Measurements from ENCODE around the gene CDH4.

DNA sequence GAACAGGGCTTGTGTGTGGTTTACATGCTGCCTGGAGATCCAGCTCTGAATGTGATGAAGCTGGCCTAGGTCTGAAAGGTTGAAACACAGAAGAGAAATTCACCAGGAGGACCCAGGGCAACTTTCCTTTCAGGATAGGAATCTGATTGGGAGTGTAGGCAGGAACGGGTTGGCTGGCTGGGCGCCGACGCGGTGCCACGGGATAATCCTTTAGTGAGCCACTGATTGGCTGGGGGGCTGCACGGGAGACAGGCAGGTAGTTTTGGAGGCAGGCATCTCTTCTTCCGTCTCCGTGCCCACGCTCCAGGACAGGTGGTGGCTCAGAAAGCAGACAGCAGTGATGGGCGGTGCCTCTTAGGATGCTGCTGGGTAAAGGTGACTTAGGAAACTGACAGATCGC, 294.6 kb downstream of the CDH4 start:
- TF ChIP-seq, protein P1, sequence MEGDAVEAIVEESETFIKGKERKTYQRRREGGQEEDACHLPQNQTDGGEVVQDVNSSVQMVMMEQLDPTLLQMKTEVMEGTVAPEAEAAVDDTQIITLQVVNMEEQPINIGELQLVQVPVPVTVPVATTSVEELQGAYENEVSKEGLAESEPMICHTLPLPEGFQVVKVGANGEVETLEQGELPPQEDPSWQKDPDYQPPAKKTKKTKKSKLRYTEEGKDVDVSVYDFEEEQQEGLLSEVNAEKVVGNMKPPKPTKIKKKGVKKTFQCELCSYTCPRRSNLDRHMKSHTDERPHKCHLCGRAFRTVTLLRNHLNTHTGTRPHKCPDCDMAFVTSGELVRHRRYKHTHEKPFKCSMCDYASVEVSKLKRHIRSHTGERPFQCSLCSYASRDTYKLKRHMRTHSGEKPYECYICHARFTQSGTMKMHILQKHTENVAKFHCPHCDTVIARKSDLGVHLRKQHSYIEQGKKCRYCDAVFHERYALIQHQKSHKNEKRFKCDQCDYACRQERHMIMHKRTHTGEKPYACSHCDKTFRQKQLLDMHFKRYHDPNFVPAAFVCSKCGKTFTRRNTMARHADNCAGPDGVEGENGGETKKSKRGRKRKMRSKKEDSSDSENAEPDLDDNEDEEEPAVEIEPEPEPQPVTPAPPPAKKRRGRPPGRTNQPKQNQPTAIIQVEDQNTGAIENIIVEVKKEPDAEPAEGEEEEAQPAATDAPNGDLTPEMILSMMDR (conservative IDR thresholded peaks at IDR 0.05; ENCODE audit: low read length): no peak
- no peak for TF ChIP-seq EZH2phosphoT487 (IDR thresholded peaks at IDR 0.05; ENCODE audit: borderline replicate concordance, low read depth, low read length)

Data from OCI-LY7 (cell line).